K562 (cell line): ENCODE data around the gene JSRP1. TPM values are rescaled to one million over a fixed set of nuclear protein-coding genes. Genes with fewer than 3 reads are reported as not detected.

Experiments
- CBX1 ChIP-seq: sonication (generic); IDR thresholded peaks from 2 replicates; pipeline ENCODE4 v1.6.1; 2016; ENCODE audit warnings: antibody characterized with exemption, low read depth, mild to moderate bottlenecking
- CTBP1 ChIP-seq: fragments of 450-650 bp; IDR thresholded peaks from 2 replicates; pipeline ENCODE4 v1.6.1; 2016; ENCODE audit warnings: borderline replicate concordance
- CXXC5 ChIP-seq: fragments of 250-450 bp; sonication (Bioruptor Pico); IDR thresholded peaks from 2 replicates; pipeline ENCODE4 v1.8.0; 2022; ENCODE audit warnings: inconsistent platforms, mild to moderate bottlenecking, moderate library complexity
- DACH1 ChIP-seq: fragments of 450-650 bp; IDR thresholded peaks from 2 replicates; pipeline ENCODE4 v1.6.1; 2018; ENCODE audit not compliant: partially characterized antibody
- GTF2E2 ChIP-seq: fragments of 200-800 bp; sonication (Bioruptor generic); IDR thresholded peaks from 2 replicates; pipeline ENCODE4 v1.6.1; 2016; ENCODE audit warnings: missing genetic modification characterization, missing compliant biosample characterization
- IFI16 ChIP-seq: fragments of 250-450 bp; sonication (Bioruptor Pico); IDR thresholded peaks from 2 replicates; pipeline ENCODE4 v2.1.2; 2022; ENCODE audit warnings: mild to moderate bottlenecking, inconsistent platforms
- MAZ ChIP-seq, 2 experiments: fragments of 450-650 bp in 1 of 2; sonication (generic) in 1 of 2; formaldehyde crosslinking; IDR thresholded peaks in 1 of 2; conservative IDR thresholded peaks in 1 of 2; 2 replicates each; pipeline versions ENCODE4 v1.4.0 to v1.5.0; 2020; ENCODE audit warnings: mild to moderate bottlenecking in 1 of 2, missing genetic modification reagents in 1 of 2
- NCOA1 ChIP-seq: fragments of 450-650 bp; IDR thresholded peaks from 2 replicates; pipeline ENCODE4 v1.6.1; 2016; ENCODE audit warnings: low read depth
- SRSF1 ChIP-seq: fragments of 200-400 bp; formaldehyde crosslinking; IDR thresholded peaks from 2 replicates; pipeline ENCODE4 v1.6.1; 2017; ENCODE audit warnings: mild to moderate bottlenecking, low read depth, low read length, moderate library complexity
- SRSF3 ChIP-seq: fragments of 200-400 bp; formaldehyde crosslinking; IDR thresholded peaks from 2 replicates; pipeline ENCODE4 v1.6.1; 2016; ENCODE audit warnings: mild to moderate bottlenecking, low read length, moderate library complexity; ENCODE audit not compliant: insufficient read depth
- SRSF7 ChIP-seq: fragments of 200-400 bp; formaldehyde crosslinking; optimal IDR thresholded peaks from 2 replicates; pipeline ENCODE3; 2017; ENCODE audit warnings: mild to moderate bottlenecking, low read depth, low read length
- TGIF2 ChIP-seq: sonication (generic); formaldehyde crosslinking; IDR thresholded peaks from 2 replicates; pipeline ENCODE4 v1.8.1; 2022; ENCODE audit warnings: mild to moderate bottlenecking, missing genetic modification reagents, moderate library complexity
- ZBTB43 ChIP-seq: sonication (generic); formaldehyde crosslinking; IDR thresholded peaks from 2 replicates; pipeline ENCODE4 v1.8.0; 2023; ENCODE audit warnings: mild to moderate bottlenecking, missing genetic modification reagents
- ZFP1 ChIP-seq: fragments of 450-650 bp; formaldehyde crosslinking; IDR thresholded peaks from 2 replicates; pipeline ENCODE4 v1.4.0; 2020; ENCODE audit warnings: mild to moderate bottlenecking, mixed read lengths
- ZFPM2 ChIP-seq: fragments of 250-450 bp; sonication (Bioruptor Pico); IDR thresholded peaks from 2 replicates; pipeline ENCODE4 v1.5.1; 2022; ENCODE audit warnings: mild to moderate bottlenecking
- ZKSCAN1 ChIP-seq: fragments of 150-350 bp; IDR thresholded peaks from 2 replicates; pipeline ENCODE4 v1.6.1; 2016; ENCODE audit warnings: low read depth, low read length
- ZNF121 ChIP-seq: sonication (generic); formaldehyde crosslinking; conservative IDR thresholded peaks from 2 replicates; pipeline ENCODE4 v1.8.0; 2022; ENCODE audit warnings: missing genetic modification reagents
- ZNF146 ChIP-seq: IDR thresholded peaks from one replicate; pipeline ENCODE4 v1.6.1; 2018; ENCODE audit warnings: missing compliant biosample characterization; ENCODE audit not compliant: unreplicated experiment
- ZNF696 ChIP-seq: fragments of 250-450 bp; sonication (Bioruptor Pico); conservative IDR thresholded peaks from 2 replicates; pipeline ENCODE4 v1.4.0; 2020; ENCODE audit warnings: mild to moderate bottlenecking, moderate library complexity
- polyA plus RNA-seq, 8 experiments: library from polyadenylated mRNA; depleted of rRNA in 4 of 8; stranded (reverse) in 5 of 8; unstranded in 3 of 8; fragments of >200 nt; fragmentation: Nextera tagmentation in 2 of 8; fragmentation: Illumina TruSeq in 1 of 8; extraction: Ambion mirVana in 2 of 8; extraction: Trizol in 1 of 8; gene quantifications; 2 replicates each; pipeline versions ENCODE4 v1.2.1 to v1.2.3, GENCODE V29; 2011 to 2014; ENCODE audit warnings: inconsistent platforms in 1 of 8, missing spikeins in 1 of 8
- total RNA-seq, 7 experiments: library from RNA; depleted of rRNA in 6 of 7; stranded (reverse); fragments of >200 nt in 6 of 7; fragmentation: Illumina TruSeq in 2 of 7; extraction: Trizol in 2 of 7; gene quantifications; 2 replicates each; pipeline versions ENCODE4 v1.2.1 to v1.2.3, GENCODE V29; 2011 to 2021; ENCODE audit warnings: low replicate concordance in 1 of 7
- TF ChIP-seq, protein P1 (sequence below): fragments of 450-650 bp; IDR thresholded peaks from 2 replicates; pipeline ENCODE4 v1.6.1; 2016; ENCODE audit warnings: low read depth

The JSRP1 gene
- total and polyA plus RNA-seq, 9 of the 15 experiments (the other 6 are each of a cell fraction or from before 2014, with no cell fraction given), result 0.08 to 1.2 (median 0.51) TPM; not detected in 4

- TF ChIP-seq SRSF3 (0 out of 2 replicates have a peak, but pooled peaks have one; percentile 45), CTBP1 (no peak), ZFPM2 (no peak), ZBTB43 (CRISPR knock-in tag) (no peak), GTF2E2 (peak; percentile 62; the same call in 1 of the 2 replicates), CBX1 (peak; percentile 74; the same call in 1 of the 2 replicates), IFI16 (CRISPR knock-in tag) (no peak), ZNF146 (CRISPR knock-in tag) (no peak), TGIF2 (0 out of 2 replicates have a peak, but pooled peaks have one; percentile 93), DACH1 (no peak), SRSF1 (no peak), CXXC5 (CRISPR knock-in tag) (no peak; the same call in 1 of the 2 replicates), ZKSCAN1 (no peak), SRSF7 (no peak), ZNF696 (CRISPR knock-in tag) (no peak), MAZ (CRISPR knock-in tag; conservative IDR thresholded peaks at IDR 0.05 in 1 of 2, IDR thresholded peaks at IDR 0.05 in 1 of 2) (no peak), NCOA1 (no peak), ZFP1 (CRISPR knock-in tag) (no peak), ZNF121 (CRISPR knock-in tag) (peak; percentile 100)
- TF ChIP-seq, protein P1, sequence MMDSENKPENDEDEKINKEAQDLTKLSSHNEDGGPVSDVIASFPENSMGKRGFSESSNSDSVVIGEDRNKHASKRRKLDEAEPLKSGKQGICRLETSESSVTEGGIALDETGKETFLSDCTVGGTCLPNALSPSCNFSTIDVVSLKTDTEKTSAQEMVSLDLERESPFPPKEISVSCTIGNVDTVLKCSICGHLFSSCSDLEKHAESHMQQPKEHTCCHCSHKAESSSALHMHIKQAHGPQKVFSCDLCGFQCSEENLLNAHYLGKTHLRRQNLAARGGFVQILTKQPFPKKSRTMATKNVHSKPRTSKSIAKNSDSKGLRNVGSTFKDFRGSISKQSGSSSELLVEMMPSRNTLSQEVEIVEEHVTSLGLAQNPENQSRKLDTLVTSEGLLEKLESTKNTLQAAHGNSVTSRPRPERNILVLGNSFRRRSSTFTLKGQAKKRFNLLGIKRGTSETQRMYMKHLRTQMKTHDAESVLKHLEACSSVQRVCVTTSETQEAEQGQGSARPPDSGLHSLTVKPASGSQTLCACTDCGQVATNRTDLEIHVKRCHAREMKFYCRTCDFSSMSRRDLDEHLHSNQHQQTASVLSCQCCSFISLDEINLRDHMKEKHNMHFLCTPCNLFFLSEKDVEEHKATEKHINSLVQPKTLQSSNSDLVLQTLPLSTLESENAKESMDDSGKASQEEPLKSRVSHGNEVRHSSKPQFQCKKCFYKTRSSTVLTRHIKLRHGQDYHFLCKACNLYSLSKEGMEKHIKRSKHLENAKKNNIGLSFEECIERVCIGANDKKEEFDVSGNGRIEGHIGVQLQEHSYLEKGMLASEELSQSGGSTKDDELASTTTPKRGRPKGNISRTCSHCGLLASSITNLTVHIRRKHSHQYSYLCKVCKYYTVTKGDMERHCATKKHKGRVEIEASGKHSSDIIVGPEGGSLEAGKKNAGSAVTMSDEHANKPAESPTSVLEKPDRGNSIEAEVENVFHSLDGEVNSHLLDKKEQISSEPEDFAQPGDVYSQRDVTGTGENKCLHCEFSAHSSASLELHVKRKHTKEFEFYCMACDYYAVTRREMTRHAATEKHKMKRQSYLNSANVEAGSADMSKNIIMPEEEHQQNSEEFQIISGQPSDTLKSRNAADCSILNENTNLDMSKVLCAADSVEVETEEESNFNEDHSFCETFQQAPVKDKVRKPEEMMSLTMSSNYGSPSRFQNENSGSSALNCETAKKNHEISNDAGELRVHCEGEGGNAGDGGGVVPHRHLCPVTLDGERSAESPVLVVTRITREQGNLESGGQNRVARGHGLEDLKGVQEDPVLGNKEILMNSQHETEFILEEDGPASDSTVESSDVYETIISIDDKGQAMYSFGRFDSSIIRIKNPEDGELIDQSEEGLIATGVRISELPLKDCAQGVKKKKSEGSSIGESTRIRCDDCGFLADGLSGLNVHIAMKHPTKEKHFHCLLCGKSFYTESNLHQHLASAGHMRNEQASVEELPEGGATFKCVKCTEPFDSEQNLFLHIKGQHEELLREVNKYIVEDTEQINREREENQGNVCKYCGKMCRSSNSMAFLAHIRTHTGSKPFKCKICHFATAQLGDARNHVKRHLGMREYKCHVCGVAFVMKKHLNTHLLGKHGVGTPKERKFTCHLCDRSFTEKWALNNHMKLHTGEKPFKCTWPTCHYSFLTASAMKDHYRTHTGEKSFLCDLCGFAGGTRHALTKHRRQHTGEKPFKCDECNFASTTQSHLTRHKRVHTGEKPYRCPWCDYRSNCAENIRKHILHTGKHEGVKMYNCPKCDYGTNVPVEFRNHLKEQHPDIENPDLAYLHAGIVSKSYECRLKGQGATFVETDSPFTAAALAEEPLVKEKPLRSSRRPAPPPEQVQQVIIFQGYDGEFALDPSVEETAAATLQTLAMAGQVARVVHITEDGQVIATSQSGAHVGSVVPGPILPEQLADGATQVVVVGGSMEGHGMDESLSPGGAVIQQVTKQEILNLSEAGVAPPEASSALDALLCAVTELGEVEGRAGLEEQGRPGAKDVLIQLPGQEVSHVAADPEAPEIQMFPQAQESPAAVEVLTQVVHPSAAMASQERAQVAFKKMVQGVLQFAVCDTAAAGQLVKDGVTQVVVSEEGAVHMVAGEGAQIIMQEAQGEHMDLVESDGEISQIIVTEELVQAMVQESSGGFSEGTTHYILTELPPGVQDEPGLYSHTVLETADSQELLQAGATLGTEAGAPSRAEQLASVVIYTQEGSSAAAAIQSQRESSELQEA, result no peak
Observed at GRCh38 chr19:2237051-2237868, 19.0 kb downstream of the JSRP1 start (continued).
